Measurements from ENCODE around the gene GJB2. TPM values are rescaled to one million over a fixed set of nuclear protein-coding genes. Genes with fewer than 3 reads are reported as not detected.

Gene GJB2
- total and polyA plus RNA-seq, 2 of the 8 experiments (the other 6 are each of a cell fraction or from before 2014, with no cell fraction given) = 0.20 to 0.21 TPM

- H3K18ac ChIP-seq (ENCODE audit: extremely low read depth, low read length) = no peak overlapping the region
- no peaks in the 10 kb centered on the region for H3K27me3 ChIP-seq (replicated peaks in 1 of 4; ENCODE audit: control insufficient read depth in 3 of 4, extremely low read depth in 1 of 4, insufficient read depth in 3 of 4, low read length in 3 of 4)
- no peak overlapping the region for H4K91ac ChIP-seq (replicated peaks; ENCODE audit: insufficient read length, low read length)
- ChIA-PET POLR2A (ENCODE audit: partially characterized antibody) (no interaction called here), CTCF (ENCODE audit: partially characterized antibody) (interaction anchor here (0.6 to 1.9 kb wide), 3 partner anchors 8 to 576 kb away, joined by 3 to 4 read pairs (median 3); no protein-coding TSS in a partner anchor)
- peaks cover 0 to 7% (median 0%) of the 10 kb centered on the region in 4 experiments; a peak in 1 of 7 replicates for H3K4me1 ChIP-seq (replicated peaks in 1 of 4; ENCODE audit: control insufficient read depth in 3 of 4, insufficient read depth in 4 of 4, low read length in 3 of 4)
- DNase-seq (ENCODE audit: low read depth in 1 of 2, low spot score in 2 of 2) (no peak), FAIRE-seq (no peak)
- no peaks in the 10 kb centered on the region for H3K9me3 ChIP-seq (ENCODE audit: insufficient read depth in 2 of 2, low read depth in 1 of 2, low read length in 1 of 2)
- no peaks in the 10 kb centered on the region for H4K20me1 ChIP-seq (replicated peaks in 1 of 2; ENCODE audit: control insufficient read depth in 1 of 2, insufficient read depth in 2 of 2, low read length in 2 of 2)
- no peak overlapping the region for H2AK5ac ChIP-seq (ENCODE audit: low read depth, low read length)
- no peak overlapping the region for H3K27ac ChIP-seq (ENCODE audit: low read depth, low read length)
- no peaks in the 10 kb centered on the region for H3K36me3 ChIP-seq (ENCODE audit: control insufficient read depth in 2 of 4, insufficient read depth in 4 of 4, low read length in 3 of 4)
- no peak overlapping the region for H3K4ac ChIP-seq (replicated peaks; ENCODE audit: insufficient read length, low read depth, low read length)
- H2BK15ac ChIP-seq (ENCODE audit: low read length) = no peak overlapping the region
- no peaks in the 10 kb centered on the region for H3K79me2 ChIP-seq (ENCODE audit: control insufficient read depth in 1 of 2, insufficient read depth in 2 of 2, low read length in 2 of 2)
- no peak overlapping the region for H2BK120ac ChIP-seq (replicated peaks; ENCODE audit: low read depth, low read length)
- H2BK5ac ChIP-seq (ENCODE audit: low read depth, low read length) = no peak overlapping the region
- TF ChIP-seq CBX8 (IDR thresholded peaks at IDR 0.05; ENCODE audit: borderline replicate concordance, low read depth, low read length) = no peak
- H3K56ac ChIP-seq (replicated peaks; ENCODE audit: insufficient read length, low read depth, low read length) = no peak overlapping the region
- no peak overlapping the region for H3K9ac ChIP-seq (replicated peaks in 1 of 4; ENCODE audit: extremely low read depth in 1 of 4, low read depth in 3 of 4, low read length in 3 of 4)
- H2AFZ ChIP-seq (ENCODE audit: low read length) = no peak overlapping the region
- no peak overlapping the region for H2BK20ac ChIP-seq (ENCODE audit: low read length)
- H3K4me3 ChIP-seq (ENCODE audit: extremely low read depth in 1 of 4, insufficient read depth in 2 of 4, low read depth in 3 of 4, low read length in 4 of 4) = no peak overlapping the region
- H4K5ac ChIP-seq (ENCODE audit: insufficient read length, low read depth, low read length) = no peak overlapping the region
- no peak overlapping the region for H3K23ac ChIP-seq (ENCODE audit: insufficient read length)
- H3K79me1 ChIP-seq (ENCODE audit: low read depth, low read length) = no peaks in the 10 kb centered on the region
- WGBS, 2 experiments (ENCODE audit: extremely low coverage in 1 of 2, insufficient coverage in 1 of 2, insufficient read length in 1 of 2, insufficient replicate concordance in 2 of 2, low coverage in 1 of 2, low lambda C conversion rate in 2 of 2, missing lambda C conversion rate in 1 of 2) = 87% methylated on average over 1 of the region's 1 CpG; no CpG with 5 or more reads in 1 of the 2 experiments
- no peaks in the 10 kb centered on the region for H3K23me2 ChIP-seq (ENCODE audit: low read depth, low read length)
- H4K8ac ChIP-seq (ENCODE audit: extremely low read depth, insufficient read depth, low read length) = no peak overlapping the region
- no peak overlapping the region for H3K4me2 ChIP-seq (ENCODE audit: insufficient read depth in 1 of 2, low read depth in 2 of 2, low read length in 2 of 2)
- H2BK12ac ChIP-seq (ENCODE audit: low read depth, low read length) = no peak overlapping the region
- no peak overlapping the region for H3K14ac ChIP-seq (ENCODE audit: insufficient read length)
Measured at GRCh38 chr13:20171364-20171763, 21.4 kb downstream of the GJB2 start.
